Glomerular endothelial cell (primary cell): ENCODE data around the gene MSGN1. TPM values are rescaled to one million over a fixed set of nuclear protein-coding genes. Genes with fewer than 3 reads are reported as not detected.

ENCODE experiments used
- DNase-seq: peaks from one replicate; pipeline ENCODE4 v3.0.0-alpha.2; 2011; ENCODE audit warnings: low read depth, low spot score; ENCODE audit errors: extremely low read depth
- total RNA-seq: library from RNA; depleted of rRNA; stranded (reverse); fragments of >200 nt; gene quantifications from 2 replicates; pipeline ENCODE4 v1.2.3, GENCODE V29; 2015

The MSGN1 gene
- total RNA-seq, 1 donor from 2014 or later = not detected

GRCh38 chr2:17845806-17846205 is 29.5 kb downstream of the MSGN1 start:
- no peak for DNase-seq

GRCh38 chr2:17846676-17847075 is 30.4 kb downstream of the MSGN1 start:
- DNase-seq = no peak

DNA sequence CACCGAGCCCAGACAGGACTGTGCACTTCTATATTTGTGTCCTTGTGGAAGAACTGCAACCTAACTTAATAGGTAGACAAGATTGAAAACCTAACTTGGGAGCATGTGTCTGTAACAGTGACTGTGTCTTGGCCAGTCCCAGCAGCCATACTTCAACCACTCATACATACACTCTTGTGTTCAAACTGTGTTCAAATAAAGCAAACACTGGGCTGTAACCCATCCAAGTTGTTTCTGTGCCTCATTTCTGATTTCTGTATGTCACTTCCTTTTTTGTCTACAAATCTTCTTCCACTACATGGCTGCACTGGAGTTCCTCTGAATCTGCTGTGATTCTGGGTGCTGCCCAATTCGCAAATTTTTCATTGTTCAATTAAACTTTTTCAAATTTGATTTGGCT is 31.0 kb downstream of the MSGN1 start:
- no peak for DNase-seq

DNA sequence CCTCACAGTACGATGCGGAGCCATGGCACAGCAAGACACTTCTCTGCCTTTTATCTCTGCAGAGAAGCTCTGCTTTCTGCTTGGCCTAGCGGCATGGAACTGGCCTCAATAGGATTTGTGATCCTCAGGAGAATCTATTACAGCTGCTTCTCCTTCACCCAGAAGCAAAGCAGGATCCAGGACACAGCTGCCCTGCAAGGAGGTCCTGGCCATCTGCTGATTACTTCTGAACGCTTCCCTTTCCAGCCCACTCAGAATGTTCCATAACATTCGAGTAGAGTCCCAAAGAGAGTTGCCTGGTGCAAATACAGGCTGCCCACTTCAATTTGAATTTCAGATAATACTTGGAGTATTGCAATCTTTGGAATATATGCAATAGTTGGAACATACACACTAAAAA is 33.0 kb downstream of the MSGN1 start:
- no peak for DNase-seq

GRCh38 chr2:17850151-17850550 is 33.9 kb downstream of the MSGN1 start:
- no peak for DNase-seq

DNA sequence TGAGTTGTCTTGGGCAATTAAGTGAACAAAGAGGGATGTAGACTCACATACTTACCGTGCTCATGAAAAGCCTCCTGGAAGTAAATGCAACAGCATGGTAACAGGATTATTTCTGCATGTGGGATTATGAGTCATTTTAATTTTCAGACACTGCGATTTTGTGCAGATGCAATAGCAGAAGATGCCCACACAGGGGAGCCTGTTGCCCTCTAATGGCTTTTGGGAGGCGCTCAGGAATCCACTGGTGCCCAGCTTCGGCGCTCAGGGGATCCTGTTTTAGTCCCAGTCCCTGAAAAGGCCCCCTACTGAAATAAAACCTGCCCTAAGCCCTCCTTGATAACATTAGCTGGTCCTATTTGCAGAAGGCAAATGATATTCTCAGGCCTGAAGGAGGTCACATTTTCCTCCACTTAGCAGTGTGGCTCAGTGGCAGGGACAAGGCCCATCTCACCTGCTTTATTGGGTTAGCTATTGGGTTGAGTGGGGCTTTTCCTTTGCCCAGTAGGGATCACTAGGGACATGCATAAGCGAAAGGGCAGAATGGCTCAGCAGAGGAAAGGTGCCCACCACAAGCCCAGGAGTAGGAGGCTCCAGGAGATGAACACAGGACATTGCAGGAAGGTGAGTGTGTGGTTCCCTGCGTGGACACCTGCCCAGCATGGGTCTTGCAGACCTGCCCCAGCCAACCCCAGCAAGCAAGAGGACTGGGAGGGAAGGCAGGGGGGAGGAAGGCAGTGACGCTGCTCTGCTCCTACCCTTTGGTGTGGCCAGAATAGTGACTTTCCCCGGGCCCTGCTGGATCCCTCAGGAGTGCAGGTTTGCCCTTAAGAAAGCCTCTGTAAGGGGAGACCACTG is 35.7 kb downstream of the MSGN1 start:
- no peak for DNase-seq

DNA sequence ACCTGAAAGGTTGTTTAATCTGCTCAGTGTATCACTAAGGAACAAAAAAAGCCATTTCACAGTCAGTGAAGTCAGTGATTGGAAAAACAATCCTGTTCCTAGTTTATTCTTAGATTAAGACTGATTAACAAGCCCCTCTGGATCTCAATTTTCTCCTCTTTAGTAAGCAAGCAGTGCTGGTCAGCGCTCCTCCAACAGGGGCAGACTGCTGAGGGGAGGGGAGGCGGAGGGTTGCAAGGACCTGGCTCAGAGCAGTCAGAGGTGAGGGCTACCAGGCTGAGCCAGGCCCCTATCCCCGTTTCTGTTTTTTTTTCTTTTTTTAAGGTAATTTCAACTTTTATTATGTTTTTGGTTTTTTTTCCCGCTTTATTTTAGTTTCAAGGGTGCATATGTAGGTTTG is 37.5 kb downstream of the MSGN1 start:
- no peak for DNase-seq

- DNase-seq = no peak
Measured at GRCh38 chr2:17857021-17857420, 40.8 kb downstream of the MSGN1 start.

DNA sequence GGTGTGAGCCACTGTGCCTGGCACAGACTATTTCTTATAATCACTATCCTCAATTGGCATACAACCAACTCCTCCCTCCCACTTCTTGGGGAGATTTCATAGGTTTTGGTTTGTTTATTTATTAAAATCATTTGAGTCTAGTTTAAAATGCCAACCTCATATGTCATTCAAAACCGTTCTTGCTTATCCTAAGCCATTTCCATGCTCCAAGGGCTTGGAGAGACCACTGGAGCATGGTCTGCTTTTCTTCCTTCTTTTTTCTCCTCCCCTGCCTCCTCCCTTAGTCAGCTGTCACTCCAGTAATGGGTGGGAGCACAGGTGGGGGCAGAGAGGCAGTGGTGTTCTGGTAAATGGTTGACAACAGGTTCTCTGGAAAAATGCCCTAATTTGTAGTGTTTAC is 41.8 kb downstream of the MSGN1 start:
- DNase-seq = no peak

DNA sequence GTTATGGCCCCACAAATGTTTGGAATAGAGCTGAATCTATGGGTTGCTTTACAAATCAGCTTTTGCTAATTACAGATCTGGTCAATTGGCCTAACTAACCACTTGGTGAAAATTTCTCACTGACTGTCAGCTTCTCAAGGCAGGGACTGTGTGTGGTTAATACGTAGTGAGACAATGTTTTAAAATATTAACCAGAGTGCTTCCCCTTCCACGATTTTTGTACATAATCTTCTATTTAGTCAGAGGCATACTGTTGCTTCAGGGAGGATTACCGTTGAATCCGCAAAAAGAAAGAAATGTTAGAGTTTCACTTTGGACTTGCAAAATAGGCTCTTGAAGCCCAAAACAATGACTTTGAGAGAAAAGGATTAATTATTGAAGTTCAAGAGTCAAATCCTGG is 47.3 kb downstream of the MSGN1 start:
- no peak for DNase-seq

DNA sequence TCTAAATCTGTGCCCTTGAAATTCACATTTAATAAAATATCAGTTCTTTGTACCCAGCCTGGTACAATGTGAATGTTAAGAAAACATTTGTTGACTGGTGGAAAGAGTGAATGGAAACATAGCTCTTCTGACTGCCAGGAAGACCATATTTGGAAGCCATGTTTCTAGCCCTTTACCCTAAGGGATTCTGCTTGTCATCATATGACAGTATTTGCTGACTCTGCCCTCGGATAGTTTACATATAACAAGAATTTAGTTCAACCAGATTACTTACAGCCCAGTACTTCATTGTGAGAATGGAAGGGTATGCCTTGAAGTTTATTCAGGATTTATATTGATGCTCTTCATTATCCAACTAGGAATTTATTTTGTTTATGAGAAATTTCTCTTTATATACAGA is 48.4 kb downstream of the MSGN1 start:
- DNase-seq = no peak

GRCh38 chr2:17867133-17867532 is 50.9 kb downstream of the MSGN1 start:
- DNase-seq = no peak

Other genes starting within 250 kb of the MSGN1 start
- gene SMC6, start 62.6 kb upstream of the MSGN1 start, total RNA-seq = 17.7 and 26.0 TPM in 2 replicates
- gene GEN1, start 62.3 kb upstream of the MSGN1 start, total RNA-seq = 2.9 and 16.4 TPM in 2 replicates
- 6.8 and 13.0 TPM in 2 replicates for gene KCNS3, start 62.2 kb downstream of the MSGN1 start, total RNA-seq